ENCODE data around the gene SMYD2.

DNA sequence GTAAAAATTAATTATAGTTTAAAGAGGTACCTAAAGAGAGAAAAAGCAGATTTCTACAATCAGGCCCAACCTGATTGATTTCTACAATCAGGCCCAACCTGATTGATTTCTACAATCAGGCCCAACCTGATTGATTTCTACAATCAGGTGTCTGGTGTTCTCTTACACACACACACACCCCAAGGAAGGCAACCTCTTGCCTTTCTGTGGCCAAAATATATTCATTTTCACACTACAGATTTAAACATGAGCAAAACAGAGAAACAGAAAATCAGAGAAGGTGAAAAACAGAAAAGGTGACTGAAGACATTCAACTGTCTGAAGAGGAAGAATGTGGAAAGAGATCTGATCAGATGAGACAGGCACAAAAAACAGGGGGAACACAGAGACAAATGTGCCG lies 104.5 kb downstream of the SMYD2 start:
- TF ChIP-seq CTCF (IDR thresholded peaks at IDR 0.05) (no peak), POLR2A (IDR thresholded peaks at IDR 0.05) (no peak)
